Spleen (tissue), 11 donors: ENCODE results near the gene DDAH1. TPM values are rescaled to one million over a fixed set of nuclear protein-coding genes. Genes with fewer than 3 reads are reported as not detected.
A peak's percentile ranks its signal among the peaks of the same experiment; 100 is the strongest.

Experiments
- DNase-seq: peaks from one replicate; pipeline ENCODE4 v3.0.0-alpha.2; 2020
- H3K27ac ChIP-seq, 8 donors: fragments of 200-600 bp; sonication (generic) in 7 of 8; 1 replicate in 4 of 8; 2 replicates in 4 of 8; pipeline versions ENCODE4 v1.5.0 to v1.8.0; 2016 to 2021; ENCODE audit warnings: inconsistent platforms in 4 of 8, mild to moderate bottlenecking in 4 of 8, moderate library complexity in 1 of 8
- H3K27me3 ChIP-seq, 7 donors: fragments of 200-600 bp; sonication (generic) in 6 of 7; replicated peaks in 1 of 7; 1 replicate in 4 of 7; 2 replicates in 3 of 7; pipeline versions ENCODE4 v1.5.0 to v1.8.0; 2016 to 2021; ENCODE audit warnings: inconsistent platforms in 3 of 7, mild to moderate bottlenecking in 1 of 7
- H3K36me3 ChIP-seq, 6 donors: fragments of 200-600 bp; sonication (generic) in 5 of 6; 1 replicate in 4 of 6; 2 replicates in 2 of 6; pipeline versions ENCODE4 v1.5.0 to v1.8.0; 2016 to 2021; ENCODE audit warnings: inconsistent platforms in 2 of 6
- H3K4me1 ChIP-seq, 6 donors: fragments of 200-600 bp; sonication (generic) in 5 of 6; 1 replicate in 3 of 6; 2 replicates in 3 of 6; pipeline versions ENCODE4 v1.5.0 to v1.8.0; 2016 to 2021; ENCODE audit warnings: inconsistent platforms in 3 of 6
- H3K4me3 ChIP-seq, 8 donors: fragments of 200-600 bp; sonication (generic) in 7 of 8; 1 replicate in 4 of 8; 2 replicates in 4 of 8; pipeline versions ENCODE4 v1.5.0 to v1.8.0; 2016 to 2021; ENCODE audit warnings: inconsistent platforms in 4 of 8, mild to moderate bottlenecking in 4 of 8, moderate library complexity in 2 of 8
- H3K9me3 ChIP-seq, 8 donors: fragments of 200-600 bp; sonication (generic) in 7 of 8; 1 replicate in 4 of 8; 2 replicates in 4 of 8; pipeline versions ENCODE4 v1.5.0 to v1.8.0; 2016 to 2021; ENCODE audit warnings: inconsistent platforms in 4 of 8
- CTCF ChIP-seq, 11 experiments: fragments of 200-600 bp in 7 of 11; fragments of 450-650 bp in 4 of 11; sonication (generic) in 4 of 11; IDR thresholded peaks in 8 of 11; conservative IDR thresholded peaks in 3 of 11; 1 replicate in 7 of 11; 2 replicates in 4 of 11; pipeline versions ENCODE4 v1.4.0 to v1.8.0; 2016 to 2021; ENCODE audit warnings: antibody characterized with exemption in 11 of 11, inconsistent platforms in 4 of 11, mild to moderate bottlenecking in 1 of 11
- POLR2A ChIP-seq, 3 donors: fragments of 450-650 bp; IDR thresholded peaks; one replicate each; pipeline ENCODE4 v1.5.1; 2017; ENCODE audit warnings: antibody characterized with exemption in 3 of 3, mild to moderate bottlenecking in 1 of 3
- POLR2AphosphoS5 ChIP-seq, 3 donors: sonication (generic); formaldehyde crosslinking; IDR thresholded peaks; one replicate each; pipeline ENCODE4 v1.5.1; 2017; ENCODE audit warnings: antibody characterized with exemption in 3 of 3
- WGBS, 5 donors: extraction: QIAGEN DNeasy Blood & Tissue Kit in 3 of 5; methylation state at CpG; one replicate each; pipeline versions ENCODE4 v1.1.5 to v1.1.7; 2013 to 2018; 5-methylcytosine and 5-hydroxymethylcytosine counted together
- intact Hi-C: fragments of 100-400 bp; cut with DNase I; formaldehyde crosslinking; loops from one replicate; pipeline ENCODE4 v1.15.0; 2023; ENCODE audit warnings: low total_unique reads
- polyA plus RNA-seq, 3 donors: library from polyadenylated mRNA; stranded (reverse); fragments of 200-250 nt; gene quantifications; one replicate each; pipeline ENCODE4 v1.2.1, GENCODE V29; 2013
- total RNA-seq, 7 donors: library from RNA; depleted of rRNA in 3 of 7; stranded (reverse); fragments of >200 nt in 3 of 7; fragmentation: NEBNext Ultra II Directional in 4 of 7; extraction: Animal tissue kit (Norgen Biotek cat#: 25700) in 4 of 7; gene quantifications; one replicate each; pipeline versions ENCODE4 v1.1.0 to v1.2.1, GENCODE V29; 2016 to 2021
- donor health status: healthy with polysubstance abuse.
- donor health status: DM: no; HTN: no; CAD: no; lungs with moderate emphysema.
- donor health status: DM: no; HTN: no; CAD: no.
- donor health status: Bipolar disorder and iron deficiency.
- donor health status: healthy.
- donor health status: DM: no; HTN: no; CAD: no.
- donor health status: DM: yes; HTN: yes; CAD: no.

Gene DDAH1
- total and polyA plus RNA-seq, 10 donors: 1.8 to 19.8 (median 13.7) TPM

GRCh38 chr1:85433096-85433495 lies 31.9 kb downstream of the DDAH1 start:
- no peak overlapping the region for H3K4me3 ChIP-seq
- H3K4me1 ChIP-seq: peaks cover 0 to 5% (median 2%) of the 10 kb centered on the region in 6 donors
- no peaks in the 10 kb centered on the region for H3K27me3 ChIP-seq
- H3K27ac ChIP-seq: no peak overlapping the region
- H3K9me3 ChIP-seq: peaks cover 0 to 3% (median 0%) of the 10 kb centered on the region in 8 donors
- no peak for TF ChIP-seq POLR2A (IDR thresholded peaks at IDR 0.05)
- no peak for TF ChIP-seq CTCF (IDR thresholded peaks at IDR 0.05 in 8 of 11, conservative IDR thresholded peaks at IDR 0.05 in 3 of 11)
- no peak for TF ChIP-seq POLR2AphosphoS5 (IDR thresholded peaks at IDR 0.05)
- H3K36me3 ChIP-seq: no peaks in the 10 kb centered on the region
- no peak for DNase-seq
- intact Hi-C loops: no loop called here
- WGBS, 5 donors: 83 to 97% (median 94%) methylated on average over 5 of the region's 5 CpGs

GRCh38 chr1:85428471-85429089 lies 36.4 kb downstream of the DDAH1 start:
- Histone ChIP-seq H3K27ac (peak overlapping the region in 3 of 8 donors; percentile 7 to 48 (median 22)), H3K4me3 (no peak overlapping the region), H3K27me3 (no peaks in the 10 kb centered on the region), H3K36me3 (no peaks in the 10 kb centered on the region), H3K9me3 (peaks cover 0 to 3% (median 0%) of the 10 kb centered on the region in 8 donors), H3K4me1 (peaks cover 0 to 5% (median 2%) of the 10 kb centered on the region in 6 donors)
- no peak for DNase-seq
- WGBS, 5 donors: 53 to 72% (median 66%) methylated on average over 2 of the region's 2 CpGs
- TF ChIP-seq POLR2AphosphoS5 (IDR thresholded peaks at IDR 0.05): no peak
- TF ChIP-seq CTCF (IDR thresholded peaks at IDR 0.05 in 8 of 11, conservative IDR thresholded peaks at IDR 0.05 in 3 of 11): no peak
- no peak for TF ChIP-seq POLR2A (IDR thresholded peaks at IDR 0.05)
- intact Hi-C loops: no loop called here

- H3K9me3 ChIP-seq: peaks cover 0 to 3% (median 0%) of the 10 kb centered on the region in 8 donors
- peaks cover 0 to 5% (median 2%) of the 10 kb centered on the region in 6 donors for H3K4me1 ChIP-seq
- H3K27me3 ChIP-seq: no peaks in the 10 kb centered on the region
- H3K27ac ChIP-seq: peak overlapping the region in 3 of 8 donors; percentile 22 to 48 (median 27)
- 93 to 98% (median 96%) methylated on average over 3 of the region's 3 CpGs for WGBS, 5 donors
- DNase-seq: no peak
- no peaks in the 10 kb centered on the region for H3K36me3 ChIP-seq
- TF ChIP-seq POLR2A (IDR thresholded peaks at IDR 0.05) (no peak), POLR2AphosphoS5 (IDR thresholded peaks at IDR 0.05) (no peak), CTCF (IDR thresholded peaks at IDR 0.05 in 8 of 11, conservative IDR thresholded peaks at IDR 0.05 in 3 of 11) (no peak)
- H3K4me3 ChIP-seq: no peak overlapping the region
- intact Hi-C loops: no loop called here
These were observed 37.1 kb downstream of the DDAH1 start for GRCh38 chr1:85427849-85428248.

- no peaks in the 10 kb centered on the region for H3K27me3 ChIP-seq
- H3K4me3 ChIP-seq: no peak overlapping the region
- TF ChIP-seq POLR2AphosphoS5 (IDR thresholded peaks at IDR 0.05) (no peak), POLR2A (IDR thresholded peaks at IDR 0.05) (no peak), CTCF (IDR thresholded peaks at IDR 0.05 in 8 of 11, conservative IDR thresholded peaks at IDR 0.05 in 3 of 11) (no peak)
- WGBS, 5 donors: 56 to 66% (median 63%) methylated on average over 1 of the region's 1 CpG
- intact Hi-C loops: no loop called here
- H3K27ac ChIP-seq: peak overlapping the region in 2 of 8 donors; percentile 26 to 27
- peaks cover 0 to 3% (median 0%) of the 10 kb centered on the region in 8 donors for H3K9me3 ChIP-seq
- peaks cover 0 to 5% (median 2%) of the 10 kb centered on the region in 6 donors for H3K4me1 ChIP-seq
- H3K36me3 ChIP-seq: no peaks in the 10 kb centered on the region
- no peak for DNase-seq
These were observed 37.6 kb downstream of the DDAH1 start for GRCh38 chr1:85427331-85427730.
